ENCODE data around the gene ENSA.
"Not testable (repeated sequence)": the region's sequence is repeated elsewhere in the genome, so short reads cannot be mapped to it uniquely, and the experiment has no call there.

The ENSA gene

DNA sequence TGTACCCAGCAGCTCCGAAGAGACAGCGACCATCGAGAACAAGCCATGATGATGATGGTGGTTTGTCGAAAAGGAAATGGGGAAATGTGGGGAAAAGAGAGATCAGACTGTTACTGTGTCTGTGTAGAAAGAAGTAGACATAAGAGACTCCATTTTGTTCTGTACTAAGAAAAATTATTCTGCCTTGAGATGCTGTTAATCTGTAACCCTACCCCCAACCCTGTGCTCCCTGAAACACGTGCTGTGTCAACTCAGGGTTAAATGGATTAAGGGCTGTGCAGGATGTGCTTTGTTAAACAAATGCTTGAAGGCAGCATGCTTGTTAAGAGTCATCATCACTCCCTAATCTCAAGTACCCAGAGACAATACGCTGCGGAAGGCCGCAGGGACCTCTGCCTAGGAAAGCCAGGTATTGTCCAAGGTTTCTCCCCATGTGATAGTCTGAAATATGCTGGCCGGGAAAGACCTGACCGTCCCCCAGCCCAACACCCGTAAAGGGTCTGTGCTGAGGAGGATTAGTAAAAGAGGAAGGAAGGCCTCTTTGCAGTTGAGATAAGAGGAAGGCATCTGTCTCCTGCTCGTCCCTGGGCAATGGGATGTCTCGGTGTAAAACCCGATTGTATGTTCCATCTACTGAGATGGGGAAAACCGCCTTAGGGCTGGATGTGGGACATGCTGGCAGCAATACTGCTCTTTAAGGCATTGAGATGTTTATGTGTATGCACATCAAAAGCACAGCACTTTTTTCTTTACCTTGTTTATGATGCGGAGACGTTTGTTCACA is 5.6 kb upstream of the ENSA start:
- not testable (repeated sequence) for H3K36me3 ChIP-seq, H3K9me3 ChIP-seq, H3K27ac ChIP-seq, H3K4me1 ChIP-seq, H3K27me3 ChIP-seq, H3K4me3 ChIP-seq, DNase-seq
- intact Hi-C loops (cut with DNase I; ENCODE audit: low total_unique reads): loop anchor here (10.0 kb wide), 1 partner anchor 340 kb away; the partner anchor contains the start of gene CERS2

DNA sequence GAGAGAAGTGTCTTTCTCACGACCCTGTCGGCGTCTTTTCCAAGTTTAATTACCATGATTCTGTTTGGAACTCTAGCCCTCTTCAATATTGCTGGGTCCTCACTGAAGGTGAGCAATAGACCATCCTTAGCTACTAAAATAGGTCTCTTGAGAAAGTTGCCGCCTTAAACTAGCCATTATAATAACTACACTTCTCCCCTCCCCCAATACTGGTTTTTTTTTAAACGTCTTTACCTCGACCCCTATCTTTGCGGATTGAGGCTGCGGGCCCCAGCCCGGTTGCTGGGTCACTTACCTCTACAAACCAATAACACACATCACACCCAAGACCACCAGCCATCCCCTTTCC is 672 bp downstream of the ENSA start:
- intact Hi-C loops (cut with DNase I; ENCODE audit: low total_unique reads): loop anchor here (2.0 to 5.0 kb wide), 2 partner anchors 68 to 261 kb away; no protein-coding TSS in a partner anchor
- Histone ChIP-seq H3K36me3 (peaks cover 36 to 40% (median 36%) of the 10 kb centered on the region in 3 donors), H3K9me3 (no peaks in the 10 kb centered on the region), H3K4me3 (peak overlapping the region; percentile 62 to 68), H3K27ac (peak overlapping the region; percentile 85 to 94), H3K4me1 (peaks cover 4 to 23% (median 13%) of the 10 kb centered on the region in 4 donors), H3K27me3 (no peaks in the 10 kb centered on the region)
- TF ChIP-seq, protein P1, sequence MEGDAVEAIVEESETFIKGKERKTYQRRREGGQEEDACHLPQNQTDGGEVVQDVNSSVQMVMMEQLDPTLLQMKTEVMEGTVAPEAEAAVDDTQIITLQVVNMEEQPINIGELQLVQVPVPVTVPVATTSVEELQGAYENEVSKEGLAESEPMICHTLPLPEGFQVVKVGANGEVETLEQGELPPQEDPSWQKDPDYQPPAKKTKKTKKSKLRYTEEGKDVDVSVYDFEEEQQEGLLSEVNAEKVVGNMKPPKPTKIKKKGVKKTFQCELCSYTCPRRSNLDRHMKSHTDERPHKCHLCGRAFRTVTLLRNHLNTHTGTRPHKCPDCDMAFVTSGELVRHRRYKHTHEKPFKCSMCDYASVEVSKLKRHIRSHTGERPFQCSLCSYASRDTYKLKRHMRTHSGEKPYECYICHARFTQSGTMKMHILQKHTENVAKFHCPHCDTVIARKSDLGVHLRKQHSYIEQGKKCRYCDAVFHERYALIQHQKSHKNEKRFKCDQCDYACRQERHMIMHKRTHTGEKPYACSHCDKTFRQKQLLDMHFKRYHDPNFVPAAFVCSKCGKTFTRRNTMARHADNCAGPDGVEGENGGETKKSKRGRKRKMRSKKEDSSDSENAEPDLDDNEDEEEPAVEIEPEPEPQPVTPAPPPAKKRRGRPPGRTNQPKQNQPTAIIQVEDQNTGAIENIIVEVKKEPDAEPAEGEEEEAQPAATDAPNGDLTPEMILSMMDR (IDR thresholded peaks at IDR 0.05): no peak
- DNase-seq: no peak

DNA sequence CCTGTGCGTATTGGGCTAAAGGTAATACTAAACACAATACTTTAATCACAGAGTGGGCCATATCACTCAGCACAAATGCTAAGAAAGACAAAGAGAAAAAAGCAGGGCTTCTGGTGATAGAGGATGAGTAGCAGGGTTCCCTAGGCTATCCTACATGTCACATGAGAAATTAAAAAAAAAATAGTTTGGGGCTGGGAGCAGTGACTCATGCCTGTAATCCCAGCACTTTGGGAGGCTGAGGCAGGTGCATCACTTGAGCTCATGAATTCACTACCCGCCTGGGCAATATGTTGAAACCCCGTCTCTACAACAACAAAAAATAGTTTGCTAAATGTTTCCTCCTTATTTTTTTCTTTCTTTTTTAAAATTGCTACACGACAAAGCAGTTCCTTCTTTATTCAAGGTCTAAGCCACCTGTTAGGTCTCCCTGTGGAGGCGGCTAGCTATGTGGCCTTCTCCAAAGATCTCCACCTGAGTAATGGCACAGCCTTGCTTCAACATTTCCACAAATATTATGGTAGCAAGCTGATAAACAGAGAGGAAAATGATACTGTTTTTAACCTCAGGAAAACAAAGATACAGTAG is 1.5 kb downstream of the ENSA start:
- no peaks in the 10 kb centered on the region for H3K27me3 ChIP-seq
- TF ChIP-seq, protein P1 (IDR thresholded peaks at IDR 0.05): no peak
- peak overlapping the region in 1 of 2 donors; percentile 62 for H3K4me3 ChIP-seq
- peaks cover 4 to 26% (median 13%) of the 10 kb centered on the region in 4 donors for H3K4me1 ChIP-seq
- intact Hi-C loops (cut with DNase I; ENCODE audit: low total_unique reads): loop anchor here (2.0 to 5.0 kb wide), 2 partner anchors 67 to 261 kb away; no protein-coding TSS in a partner anchor
- no peak for DNase-seq
- H3K9me3 ChIP-seq: no peaks in the 10 kb centered on the region
- H3K27ac ChIP-seq: peak overlapping the region in 1 of 2 donors; percentile 94
- peaks cover 39 to 46% (median 41%) of the 10 kb centered on the region in 3 donors for H3K36me3 ChIP-seq

DNA sequence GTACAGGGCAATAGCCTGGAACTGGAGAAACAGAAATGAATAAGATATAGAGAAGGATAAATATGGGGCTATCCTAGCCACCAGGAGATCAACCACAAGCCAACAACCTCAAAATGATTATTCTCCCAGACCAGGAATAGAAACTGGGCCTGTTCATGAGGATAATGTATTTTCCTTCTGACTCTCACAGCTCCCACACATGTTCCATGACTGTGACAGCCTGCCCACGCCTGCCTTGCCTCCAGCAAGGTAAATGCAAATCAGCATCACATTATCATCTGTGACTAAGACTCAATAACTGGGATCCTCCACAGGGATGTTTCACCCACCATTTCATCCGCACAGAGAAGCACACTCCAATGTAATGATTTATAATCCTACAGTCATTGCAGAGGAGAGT is 3.3 kb downstream of the ENSA start:
- DNase-seq: no peak
- H3K9me3 ChIP-seq: no peaks in the 10 kb centered on the region
- no peak overlapping the region for H3K4me3 ChIP-seq
- intact Hi-C loops (cut with DNase I; ENCODE audit: low total_unique reads): loop anchor here (5.0 kb wide), 1 partner anchor 259 kb away; no protein-coding TSS in a partner anchor
- no peaks in the 10 kb centered on the region for H3K27me3 ChIP-seq
- TF ChIP-seq, protein P1 (IDR thresholded peaks at IDR 0.05): no peak
- no peak overlapping the region for H3K27ac ChIP-seq
- H3K36me3 ChIP-seq: peaks cover 39 to 53% (median 43%) of the 10 kb centered on the region in 3 donors
- peaks cover 4 to 44% (median 25%) of the 10 kb centered on the region in 4 donors for H3K4me1 ChIP-seq

DNA sequence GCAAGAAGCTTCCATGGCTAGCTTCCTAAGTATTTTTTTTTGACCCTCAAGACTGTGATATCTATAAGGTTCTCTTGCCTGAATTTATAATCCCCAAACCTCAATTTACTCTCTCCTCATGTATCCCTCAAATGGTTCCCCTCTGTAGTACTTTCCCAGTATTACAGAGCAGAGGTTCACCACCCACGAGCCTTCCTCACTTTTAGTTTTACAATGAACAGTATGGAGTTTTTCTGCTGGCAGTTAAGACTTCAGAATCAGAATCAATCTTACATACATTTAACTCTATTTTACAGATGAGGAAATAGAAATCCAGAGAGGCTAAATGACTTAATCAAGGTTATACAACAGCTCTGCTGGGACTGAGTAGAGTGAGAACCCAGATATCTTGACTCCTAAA is 4.9 kb downstream of the ENSA start:
- Histone ChIP-seq H3K36me3 (peaks cover 39 to 53% (median 51%) of the 10 kb centered on the region in 3 donors), H3K4me1 (peaks cover 4 to 51% (median 36%) of the 10 kb centered on the region in 4 donors)
- not testable (repeated sequence) for H3K27me3 ChIP-seq, DNase-seq, H3K9me3 ChIP-seq, H3K27ac ChIP-seq, H3K4me3 ChIP-seq
- intact Hi-C loops (cut with DNase I; ENCODE audit: low total_unique reads): loop anchor here (5.0 kb wide), 1 partner anchor 47 kb away; the partner anchor contains the start of gene MCL1

DNA sequence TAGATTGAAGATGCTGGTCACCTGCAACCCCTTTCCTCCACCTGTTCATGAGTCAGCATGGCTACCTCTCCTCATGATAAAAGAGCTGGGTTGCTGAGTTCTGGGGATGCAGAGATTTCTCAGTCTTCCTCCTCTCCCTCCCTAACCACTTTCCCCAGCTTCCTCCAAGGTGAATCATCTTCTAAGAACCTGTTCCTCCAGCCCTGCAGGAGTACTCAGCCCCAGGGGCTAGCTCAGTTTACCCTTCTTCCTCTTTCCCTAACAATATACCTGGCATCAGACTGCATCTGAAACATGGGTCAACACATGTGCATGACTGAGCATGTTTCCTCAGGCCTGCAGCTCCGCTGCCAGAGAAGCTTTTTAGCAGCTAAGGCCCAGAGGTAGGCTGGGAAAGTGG is 5.3 kb downstream of the ENSA start:
- not testable (repeated sequence) for H3K9me3 ChIP-seq, H3K27me3 ChIP-seq, DNase-seq, H3K4me3 ChIP-seq
- intact Hi-C loops (cut with DNase I; ENCODE audit: low total_unique reads): loop anchor here (5.0 kb wide), 1 partner anchor 47 kb away; the partner anchor contains the start of gene MCL1
- H3K36me3 ChIP-seq: peaks cover 39 to 53% (median 51%) of the 10 kb centered on the region in 3 donors
- H3K4me1 ChIP-seq: peaks cover 3 to 55% (median 39%) of the 10 kb centered on the region in 4 donors
- peak overlapping the region in 1 of 2 donors; percentile 9 for H3K27ac ChIP-seq

All from tibial artery (tissue), 4 donors.